Psoas muscle (tissue), 8 donors: ENCODE data around the gene RETN. TPM values are rescaled to one million over a fixed set of nuclear protein-coding genes. Genes with fewer than 3 reads are reported as not detected.

Source experiments
- ATAC-seq, 4 donors: fragments of 200-7000 bp; cut with Tn5 transposase; one replicate each; pipeline ENCODE4 v1.9.1; 2020; ENCODE audit warnings: moderate library complexity in 3 of 4, mild to moderate bottlenecking in 2 of 4
- DNase-seq, 2 donors: peaks; one replicate each; pipeline ENCODE4 v3.0.0-alpha.2; 2020
- H3K27ac ChIP-seq: fragments of 200-600 bp; one replicate; pipeline ENCODE4 v1.8.0; 2022
- H3K27me3 ChIP-seq, 3 donors: fragments of 200-600 bp in 1 of 3; one replicate each; pipeline versions ENCODE4 v1.6.1 to v1.8.0; 2013 to 2022; ENCODE audit warnings: low read length in 2 of 3, mild to moderate bottlenecking in 2 of 3, moderate library complexity in 1 of 3; ENCODE audit not compliant: insufficient read depth in 3 of 3
- H3K36me3 ChIP-seq, 2 donors: fragments of 200-600 bp in 1 of 2; one replicate each; pipeline versions ENCODE4 v1.6.1 to v1.8.0; 2013 to 2022; ENCODE audit warnings: low read depth in 1 of 2, mild to moderate bottlenecking in 1 of 2, moderate library complexity in 1 of 2; ENCODE audit not compliant: insufficient read depth in 1 of 2
- H3K4me1 ChIP-seq: fragments of 200-600 bp; one replicate; pipeline ENCODE4 v1.8.0; 2022
- H3K4me3 ChIP-seq: fragments of 200-600 bp; one replicate; pipeline ENCODE4 v1.8.0; 2022; ENCODE audit warnings: mild to moderate bottlenecking
- H3K9me3 ChIP-seq: fragments of 200-600 bp; one replicate; pipeline ENCODE4 v1.8.0; 2022
- WGBS, 3 donors: extraction: QIAGEN DNeasy Blood & Tissue Kit; methylation state at CpG; one replicate each; pipeline versions ENCODE4 v1.1.6 to v1.1.7; 2013; 5-methylcytosine and 5-hydroxymethylcytosine counted together
- intact Hi-C, 2 donors: fragments of 100-400 bp; cut with DNase I; formaldehyde crosslinking; loops; one replicate each; pipeline versions ENCODE4 v1.11.0 to v1.14.2; 2022
- polyA plus RNA-seq, 3 donors: library from polyadenylated mRNA; stranded (reverse); fragments of 200-250 nt; gene quantifications; one replicate each; pipeline ENCODE4 v1.2.3, GENCODE V29; 2013
- total RNA-seq, 4 donors: library from RNA; stranded (reverse); fragmentation: NEBNext Ultra II Directional in 2 of 4; extraction: Animal tissue kit (Norgen Biotek cat#: 25700) in 2 of 4; gene quantifications; one replicate each; pipeline versions ENCODE4 v1.2.1 to v1.2.4, GENCODE V29; 2021 to 2023
- TF ChIP-seq, protein P1 (sequence below): fragments of 200-600 bp; IDR thresholded peaks from one replicate; pipeline ENCODE4 v1.8.0; 2022; ENCODE audit warnings: antibody characterized with exemption
- donor health status: healthy with polysubstance abuse.
- donor health status: DM: no; HTN: no; CAD: no; lungs with moderate emphysema.
- donor health status: Bipolar disorder and iron deficiency.
- donor health status: healthy.
- donor health status: DM: yes; HTN: yes; CAD: no.
- donor health status: DM: no; HTN: no; CAD: no.
- donor health status: DM: no; HTN: no; CAD: no.
- donor health status: DM: yes; HTN: yes; CAD: no.

RETN gene
- total and polyA plus RNA-seq, 7 donors: 0.46 to 4.7 (median 0.57) TPM; not detected in 2

DNA sequence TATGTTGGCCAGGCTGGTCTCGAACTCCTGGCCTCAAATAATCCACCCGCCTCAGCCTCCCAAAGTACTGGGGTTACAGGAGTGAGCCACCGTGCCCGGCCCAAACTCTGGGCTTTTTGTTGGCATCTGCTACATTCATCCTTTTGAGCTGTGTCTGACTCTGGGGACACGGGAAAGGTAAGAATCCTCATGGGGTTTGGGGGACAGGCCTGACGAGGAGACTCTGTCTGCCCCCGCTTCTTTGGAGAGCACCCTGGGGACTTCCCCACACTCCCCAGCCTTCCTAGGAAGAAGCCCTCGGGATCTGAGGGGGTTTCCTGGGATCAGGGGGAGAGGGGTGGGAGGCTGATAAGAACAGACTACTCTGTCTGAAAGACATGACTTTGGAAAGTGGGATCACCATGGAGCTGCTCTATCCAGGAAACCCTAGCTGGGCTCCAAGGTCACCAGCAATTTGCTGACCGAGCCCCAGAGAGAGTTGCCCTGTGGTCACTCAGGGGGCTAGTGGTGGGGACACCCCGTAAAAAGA is 41.1 kb downstream of the RETN start:
- TF ChIP-seq, protein P1, sequence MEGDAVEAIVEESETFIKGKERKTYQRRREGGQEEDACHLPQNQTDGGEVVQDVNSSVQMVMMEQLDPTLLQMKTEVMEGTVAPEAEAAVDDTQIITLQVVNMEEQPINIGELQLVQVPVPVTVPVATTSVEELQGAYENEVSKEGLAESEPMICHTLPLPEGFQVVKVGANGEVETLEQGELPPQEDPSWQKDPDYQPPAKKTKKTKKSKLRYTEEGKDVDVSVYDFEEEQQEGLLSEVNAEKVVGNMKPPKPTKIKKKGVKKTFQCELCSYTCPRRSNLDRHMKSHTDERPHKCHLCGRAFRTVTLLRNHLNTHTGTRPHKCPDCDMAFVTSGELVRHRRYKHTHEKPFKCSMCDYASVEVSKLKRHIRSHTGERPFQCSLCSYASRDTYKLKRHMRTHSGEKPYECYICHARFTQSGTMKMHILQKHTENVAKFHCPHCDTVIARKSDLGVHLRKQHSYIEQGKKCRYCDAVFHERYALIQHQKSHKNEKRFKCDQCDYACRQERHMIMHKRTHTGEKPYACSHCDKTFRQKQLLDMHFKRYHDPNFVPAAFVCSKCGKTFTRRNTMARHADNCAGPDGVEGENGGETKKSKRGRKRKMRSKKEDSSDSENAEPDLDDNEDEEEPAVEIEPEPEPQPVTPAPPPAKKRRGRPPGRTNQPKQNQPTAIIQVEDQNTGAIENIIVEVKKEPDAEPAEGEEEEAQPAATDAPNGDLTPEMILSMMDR: no peak
- intact Hi-C loops: no loop called here
- ATAC-seq (no peak), DNase-seq (no peak)
- H3K4me3 ChIP-seq: no peak overlapping the region
- WGBS, 3 donors: 62 to 72% (median 67%) methylated on average over 9 to 10 of the region's 10 CpGs
- peaks cover 0 to 3% (median 0%) of the 10 kb centered on the region in 3 donors for H3K27me3 ChIP-seq
- no peaks in the 10 kb centered on the region for H3K36me3 ChIP-seq
- no peak overlapping the region for H3K27ac ChIP-seq
- H3K9me3 ChIP-seq: no peaks in the 10 kb centered on the region
- H3K4me1 ChIP-seq: no peaks in the 10 kb centered on the region

DNA sequence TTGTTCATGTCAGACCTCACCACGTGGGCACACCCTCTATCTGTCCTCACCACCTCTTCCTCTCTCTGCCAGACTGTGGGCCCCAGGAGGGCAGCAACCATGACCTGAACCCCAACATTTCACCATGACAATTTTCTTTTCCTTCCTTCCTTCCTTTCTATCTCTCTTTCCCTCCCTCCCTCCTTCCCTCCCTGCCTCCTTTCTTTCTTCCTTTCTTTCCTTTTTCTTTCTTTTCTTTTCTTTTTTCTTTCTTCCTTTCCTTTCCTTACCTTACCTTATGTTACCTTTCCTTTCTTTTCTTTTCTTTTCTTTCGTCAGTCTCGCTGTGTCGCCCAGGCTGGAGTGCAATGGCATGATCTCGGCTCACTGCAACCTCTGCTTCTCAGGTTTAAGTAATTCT is 41.8 kb downstream of the RETN start:
- ATAC-seq: no peak
- intact Hi-C loops: no loop called here
- Histone ChIP-seq H3K36me3 (no peaks in the 10 kb centered on the region), H3K27me3 (peaks cover 0 to 3% (median 0%) of the 10 kb centered on the region in 3 donors), H3K27ac (no peak overlapping the region), H3K4me1 (no peaks in the 10 kb centered on the region), H3K9me3 (no peaks in the 10 kb centered on the region), H3K4me3 (no peak overlapping the region)
- TF ChIP-seq, protein P1: no peak
- DNase-seq: no peak
- WGBS, 3 donors: 66 to 76% (median 74%) methylated on average over 5 of the region's 5 CpGs

DNA sequence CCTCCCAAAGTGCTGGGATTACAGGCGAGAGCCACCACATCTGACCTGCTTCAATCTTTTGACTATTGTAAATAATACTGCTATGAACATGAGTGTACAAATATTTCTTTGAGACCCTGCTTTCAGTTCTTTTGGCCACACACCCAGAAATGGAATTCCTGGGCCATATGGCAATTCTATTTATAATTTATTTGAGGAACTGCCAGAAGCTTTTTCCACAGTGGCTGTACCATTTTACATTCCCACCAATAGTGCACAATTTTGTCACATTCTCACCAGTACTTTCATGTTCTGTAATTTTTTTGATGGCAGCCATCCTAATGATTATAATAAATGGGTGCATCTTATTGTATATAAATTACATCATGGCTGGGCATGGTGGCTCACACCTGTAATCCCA is 46.8 kb downstream of the RETN start:
- intact Hi-C loops: no loop called here
- DNase-seq: no peak
- Histone ChIP-seq H3K27ac (no peak overlapping the region), H3K36me3 (no peaks in the 10 kb centered on the region), H3K27me3 (peaks cover 0 to 4% (median 0%) of the 10 kb centered on the region in 3 donors), H3K9me3 (peaks cover 6% of the 10 kb centered on the region), H3K4me3 (no peak overlapping the region), H3K4me1 (no peaks in the 10 kb centered on the region)
- TF ChIP-seq, protein P1: no peak
- ATAC-seq: no peak
- WGBS, 3 donors: 34 to 53% (median 36%) methylated on average over 1 of the region's 1 CpG

DNA sequence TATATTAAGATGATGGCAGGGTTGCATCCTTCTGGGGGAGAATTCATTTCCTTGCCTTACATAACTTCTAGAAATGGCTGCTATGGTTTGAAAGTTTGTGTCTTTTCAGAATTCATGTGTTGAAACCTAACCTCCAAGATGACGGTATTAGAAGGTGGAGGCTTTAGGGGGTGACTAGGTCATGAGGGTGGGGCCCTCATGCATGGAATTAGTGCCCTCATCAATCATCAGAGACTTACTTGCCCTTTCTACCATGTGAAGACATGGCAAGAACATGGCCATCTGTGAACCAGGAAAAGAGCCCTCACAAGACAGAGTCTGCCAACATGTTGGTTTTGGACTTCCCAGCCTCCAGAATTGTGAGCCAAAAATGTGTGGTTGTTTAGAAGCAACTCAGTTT is 47.9 kb downstream of the RETN start:
- no peaks in the 10 kb centered on the region for H3K36me3 ChIP-seq
- TF ChIP-seq, protein P1: no peak
- 64 to 78% (median 75%) methylated on average over 1 of the region's 1 CpG for WGBS, 3 donors
- peaks cover 0 to 4% (median 0%) of the 10 kb centered on the region in 3 donors for H3K27me3 ChIP-seq
- no peak overlapping the region for H3K4me3 ChIP-seq
- no peak overlapping the region for H3K27ac ChIP-seq
- intact Hi-C loops: no loop called here
- no peak for DNase-seq
- peaks cover 6% of the 10 kb centered on the region for H3K9me3 ChIP-seq
- no peaks in the 10 kb centered on the region for H3K4me1 ChIP-seq
- no peak for ATAC-seq

DNA sequence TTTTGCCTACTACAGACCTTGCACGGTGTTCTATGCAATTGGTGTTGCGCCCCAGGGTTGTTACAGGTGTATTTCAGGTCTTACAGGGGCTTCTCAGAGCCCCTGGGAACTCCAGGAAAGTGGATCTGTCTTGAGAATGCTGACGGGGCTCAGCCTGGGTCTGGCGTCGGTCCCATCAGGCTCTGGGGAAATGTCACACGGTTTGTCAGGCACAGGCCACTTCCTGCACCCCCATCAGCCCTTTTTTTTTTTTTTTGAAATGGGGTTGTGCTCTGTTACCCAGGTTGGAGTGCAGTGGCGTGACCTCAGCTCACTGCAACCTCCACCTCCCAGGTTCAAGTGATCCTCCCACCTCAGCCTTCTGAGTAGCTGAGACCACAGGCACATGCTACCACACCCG is 49.8 kb downstream of the RETN start:
- Histone ChIP-seq H3K27me3 (peaks cover 0 to 12% (median 0%) of the 10 kb centered on the region in 3 donors), H3K9me3 (peaks cover 6% of the 10 kb centered on the region), H3K4me3 (no peak overlapping the region), H3K36me3 (no peaks in the 10 kb centered on the region), H3K4me1 (no peaks in the 10 kb centered on the region), H3K27ac (no peak overlapping the region)
- intact Hi-C loops: no loop called here
- ATAC-seq (no peak), DNase-seq (no peak)
- TF ChIP-seq, protein P1: no peak
- WGBS, 3 donors: 39 to 49% (median 44%) methylated on average over 8 of the region's 8 CpGs
